GM12878 (cell line): Measurements from ENCODE around the gene CLEC4M. TPM values are rescaled to one million over a fixed set of nuclear protein-coding genes. Genes with fewer than 3 reads are reported as not detected.

Experiments
- ATF3 ChIP-seq: IDR thresholded peaks from 2 replicates; pipeline ENCODE4 v1.6.1; 2011; ENCODE audit warnings: low read depth, mild to moderate bottlenecking, low read length, moderate library complexity, borderline replicate concordance; ENCODE audit errors: extremely low read depth
- CREM ChIP-seq: IDR thresholded peaks from 2 replicates; pipeline ENCODE4 v1.6.1; 2014; ENCODE audit warnings: antibody characterized with exemption, low read depth
- HCFC1 ChIP-seq: fragments of 150-350 bp; IDR thresholded peaks from 2 replicates; pipeline ENCODE4 v1.6.1; 2014; ENCODE audit warnings: low read length
- MEF2B ChIP-seq: fragments of 450-650 bp; IDR thresholded peaks from 2 replicates; pipeline ENCODE4 v1.6.1; 2018; ENCODE audit warnings: mild to moderate bottlenecking, moderate library complexity; ENCODE audit not compliant: partially characterized antibody, poor library complexity, severe bottlenecking
- POLR2AphosphoS5 ChIP-seq: IDR thresholded peaks from 2 replicates; pipeline ENCODE4 v1.6.1; 2011; ENCODE audit warnings: mild to moderate bottlenecking, low read length, inconsistent platforms
- RELA ChIP-seq: fragments of 450-650 bp; IDR thresholded peaks from 2 replicates; pipeline ENCODE4 v1.8.0; 2014; ENCODE audit warnings: borderline replicate concordance; ENCODE audit not compliant: partially characterized antibody
- RELB ChIP-seq: fragments of 450-650 bp; IDR thresholded peaks from 2 replicates; pipeline ENCODE4 v1.6.1; 2017; ENCODE audit warnings: low read depth, mild to moderate bottlenecking, moderate library complexity
- SPI1 ChIP-seq: IDR thresholded peaks from 2 replicates; pipeline ENCODE4 v1.6.1; 2011; ENCODE audit warnings: low read depth, mild to moderate bottlenecking, low read length, moderate library complexity, borderline replicate concordance; ENCODE audit not compliant: insufficient read depth
- ZNF207 ChIP-seq: fragments of 450-650 bp; IDR thresholded peaks from 2 replicates; pipeline ENCODE4 v1.6.1; 2014; ENCODE audit warnings: antibody characterized with exemption, mild to moderate bottlenecking, borderline replicate concordance
- ZNF622 ChIP-seq: fragments of 450-650 bp; IDR thresholded peaks from 2 replicates; pipeline ENCODE4 v1.6.1; 2017; ENCODE audit warnings: mild to moderate bottlenecking, inconsistent platforms
- polyA plus RNA-seq, 11 experiments: library from polyadenylated mRNA; depleted of rRNA in 4 of 11; unstranded in 6 of 11; stranded (reverse) in 5 of 11; fragments of >200 nt; fragmentation: Nextera tagmentation in 4 of 11; fragmentation: Illumina TruSeq in 1 of 11; extraction: Ambion mirVana in 4 of 11; extraction: Trizol in 1 of 11; gene quantifications; 1 replicate in 1 of 11; 2 replicates in 10 of 11; pipeline versions ENCODE4 v1.2.1 to v1.2.3, GENCODE V29; 2011 to 2016; ENCODE audit warnings: inconsistent platforms in 2 of 11, missing spikeins in 2 of 11, low read depth in 1 of 11
- total RNA-seq, 4 experiments: library from RNA; depleted of rRNA in 3 of 4; stranded (reverse); fragments of >200 nt in 3 of 4; fragmentation: Illumina TruSeq in 1 of 4; extraction: Trizol in 1 of 4; gene quantifications; 2 replicates each; pipeline versions ENCODE4 v1.2.1 to v1.2.3, GENCODE V29; 2013 to 2021
- TF ChIP-seq, protein P1 (sequence below), 3 experiments: IDR thresholded peaks in 2 of 3; conservative IDR thresholded peaks in 1 of 3; 2 replicates each; pipeline ENCODE4 v1.5.1; 2011; ENCODE audit warnings: low read depth in 3 of 3, low read length in 3 of 3, mild to moderate bottlenecking in 3 of 3, control low read depth in 2 of 3, moderate library complexity in 2 of 3, inconsistent platforms in 1 of 3, mixed read lengths in 1 of 3; ENCODE audit not compliant: control insufficient read depth in 2 of 3, insufficient read depth in 1 of 3; ENCODE audit errors: extremely low read depth in 1 of 3
- TF ChIP-seq, protein P2 (sequence below): fragments of 450-650 bp; IDR thresholded peaks from 2 replicates; pipeline ENCODE4 v1.6.1; 2016; ENCODE audit warnings: mild to moderate bottlenecking, moderate library complexity, borderline replicate concordance
- TF ChIP-seq, protein P3 (sequence below): IDR thresholded peaks from 2 replicates; pipeline ENCODE4 v1.6.1; 2011; ENCODE audit warnings: mild to moderate bottlenecking, low read depth, low read length, moderate library complexity; ENCODE audit not compliant: insufficient replicate concordance
- TF ChIP-seq, protein P4 (sequence below): IDR thresholded peaks from 2 replicates; pipeline ENCODE4 v1.6.1; 2012; ENCODE audit warnings: low read depth, low read length, improper control_type of control experiment

The CLEC4M gene
- total and polyA plus RNA-seq, 10 of the 15 experiments (the other 5 are each of a cell fraction or from before 2014, with no cell fraction given): 0.11 to 0.42 (median 0.25) TPM; not detected in 1

GRCh38 chr19:7743425-7743841 lies 19.6 kb upstream of the CLEC4M start (continued):
- no peak for TF ChIP-seq ZNF207
- no peak for TF ChIP-seq HCFC1
- TF ChIP-seq ZNF622: no peak
- peak; percentile 75 for TF ChIP-seq RELA
- TF ChIP-seq, protein P1, sequence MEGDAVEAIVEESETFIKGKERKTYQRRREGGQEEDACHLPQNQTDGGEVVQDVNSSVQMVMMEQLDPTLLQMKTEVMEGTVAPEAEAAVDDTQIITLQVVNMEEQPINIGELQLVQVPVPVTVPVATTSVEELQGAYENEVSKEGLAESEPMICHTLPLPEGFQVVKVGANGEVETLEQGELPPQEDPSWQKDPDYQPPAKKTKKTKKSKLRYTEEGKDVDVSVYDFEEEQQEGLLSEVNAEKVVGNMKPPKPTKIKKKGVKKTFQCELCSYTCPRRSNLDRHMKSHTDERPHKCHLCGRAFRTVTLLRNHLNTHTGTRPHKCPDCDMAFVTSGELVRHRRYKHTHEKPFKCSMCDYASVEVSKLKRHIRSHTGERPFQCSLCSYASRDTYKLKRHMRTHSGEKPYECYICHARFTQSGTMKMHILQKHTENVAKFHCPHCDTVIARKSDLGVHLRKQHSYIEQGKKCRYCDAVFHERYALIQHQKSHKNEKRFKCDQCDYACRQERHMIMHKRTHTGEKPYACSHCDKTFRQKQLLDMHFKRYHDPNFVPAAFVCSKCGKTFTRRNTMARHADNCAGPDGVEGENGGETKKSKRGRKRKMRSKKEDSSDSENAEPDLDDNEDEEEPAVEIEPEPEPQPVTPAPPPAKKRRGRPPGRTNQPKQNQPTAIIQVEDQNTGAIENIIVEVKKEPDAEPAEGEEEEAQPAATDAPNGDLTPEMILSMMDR (IDR thresholded peaks at IDR 0.05 in 2 of 3, conservative IDR thresholded peaks at IDR 0.05 in 1 of 3; ENCODE audit: control insufficient read depth in 2 of 3, extremely low read depth in 1 of 3, insufficient read depth in 1 of 3, low read depth in 3 of 3, low read length in 3 of 3): no peak
- TF ChIP-seq ATF3: no peak
- TF ChIP-seq SPI1: no peak
- TF ChIP-seq, protein P2, sequence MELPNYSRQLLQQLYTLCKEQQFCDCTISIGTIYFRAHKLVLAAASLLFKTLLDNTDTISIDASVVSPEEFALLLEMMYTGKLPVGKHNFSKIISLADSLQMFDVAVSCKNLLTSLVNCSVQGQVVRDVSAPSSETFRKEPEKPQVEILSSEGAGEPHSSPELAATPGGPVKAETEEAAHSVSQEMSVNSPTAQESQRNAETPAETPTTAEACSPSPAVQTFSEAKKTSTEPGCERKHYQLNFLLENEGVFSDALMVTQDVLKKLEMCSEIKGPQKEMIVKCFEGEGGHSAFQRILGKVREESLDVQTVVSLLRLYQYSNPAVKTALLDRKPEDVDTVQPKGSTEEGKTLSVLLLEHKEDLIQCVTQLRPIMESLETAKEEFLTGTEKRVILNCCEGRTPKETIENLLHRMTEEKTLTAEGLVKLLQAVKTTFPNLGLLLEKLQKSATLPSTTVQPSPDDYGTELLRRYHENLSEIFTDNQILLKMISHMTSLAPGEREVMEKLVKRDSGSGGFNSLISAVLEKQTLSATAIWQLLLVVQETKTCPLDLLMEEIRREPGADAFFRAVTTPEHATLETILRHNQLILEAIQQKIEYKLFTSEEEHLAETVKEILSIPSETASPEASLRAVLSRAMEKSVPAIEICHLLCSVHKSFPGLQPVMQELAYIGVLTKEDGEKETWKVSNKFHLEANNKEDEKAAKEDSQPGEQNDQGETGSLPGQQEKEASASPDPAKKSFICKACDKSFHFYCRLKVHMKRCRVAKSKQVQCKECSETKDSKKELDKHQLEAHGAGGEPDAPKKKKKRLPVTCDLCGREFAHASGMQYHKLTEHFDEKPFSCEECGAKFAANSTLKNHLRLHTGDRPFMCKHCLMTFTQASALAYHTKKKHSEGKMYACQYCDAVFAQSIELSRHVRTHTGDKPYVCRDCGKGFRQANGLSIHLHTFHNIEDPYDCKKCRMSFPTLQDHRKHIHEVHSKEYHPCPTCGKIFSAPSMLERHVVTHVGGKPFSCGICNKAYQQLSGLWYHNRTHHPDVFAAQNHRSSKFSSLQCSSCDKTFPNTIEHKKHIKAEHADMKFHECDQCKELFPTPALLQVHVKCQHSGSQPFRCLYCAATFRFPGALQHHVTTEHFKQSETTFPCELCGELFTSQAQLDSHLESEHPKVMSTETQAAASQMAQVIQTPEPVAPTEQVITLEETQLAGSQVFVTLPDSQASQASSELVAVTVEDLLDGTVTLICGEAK: no peak
- TF ChIP-seq, protein P3, sequence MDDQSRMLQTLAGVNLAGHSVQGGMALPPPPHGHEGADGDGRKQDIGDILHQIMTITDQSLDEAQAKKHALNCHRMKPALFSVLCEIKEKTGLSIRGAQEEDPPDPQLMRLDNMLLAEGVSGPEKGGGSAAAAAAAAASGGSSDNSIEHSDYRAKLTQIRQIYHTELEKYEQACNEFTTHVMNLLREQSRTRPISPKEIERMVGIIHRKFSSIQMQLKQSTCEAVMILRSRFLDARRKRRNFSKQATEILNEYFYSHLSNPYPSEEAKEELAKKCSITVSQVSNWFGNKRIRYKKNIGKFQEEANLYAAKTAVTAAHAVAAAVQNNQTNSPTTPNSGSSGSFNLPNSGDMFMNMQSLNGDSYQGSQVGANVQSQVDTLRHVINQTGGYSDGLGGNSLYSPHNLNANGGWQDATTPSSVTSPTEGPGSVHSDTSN: no peak
- peak; percentile 95 for TF ChIP-seq MEF2B
- TF ChIP-seq RELB: peak; percentile 84
- TF ChIP-seq, protein P4, sequence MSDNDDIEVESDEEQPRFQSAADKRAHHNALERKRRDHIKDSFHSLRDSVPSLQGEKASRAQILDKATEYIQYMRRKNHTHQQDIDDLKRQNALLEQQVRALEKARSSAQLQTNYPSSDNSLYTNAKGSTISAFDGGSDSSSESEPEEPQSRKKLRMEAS: no peak
- TF ChIP-seq POLR2AphosphoS5: no peak
- peak; percentile 93 for TF ChIP-seq CREM
